GM06990 (cell line): Measurements from ENCODE around the gene NECTIN2.

Experiments
- DNase-seq: peaks from one replicate; pipeline ENCODE4 v3.0.0-alpha.2; 2011; ENCODE audit not compliant: insufficient read length; ENCODE audit errors: extremely low read depth
- H3K27me3 ChIP-seq: replicated peaks from 2 replicates; pipeline ENCODE4 v1.6.0; 2011; ENCODE audit warnings: low read length; ENCODE audit not compliant: control insufficient read depth, insufficient read depth
- H3K36me3 ChIP-seq: 2 replicates; pipeline ENCODE4 v1.5.1; 2011; ENCODE audit warnings: low read length; ENCODE audit not compliant: control insufficient read depth, insufficient read depth
- H3K4me3 ChIP-seq: replicated peaks from 2 replicates; pipeline ENCODE4 v1.5.1; 2011; ENCODE audit warnings: low read depth, mild to moderate bottlenecking, control low read depth, low read length
- TF ChIP-seq, protein P1 (sequence below): IDR thresholded peaks from 2 replicates; pipeline ENCODE4 v1.5.1; 2011; ENCODE audit warnings: low read length, control low read depth, mild to moderate bottlenecking, inconsistent platforms; ENCODE audit not compliant: insufficient read depth, poor library complexity, severe bottlenecking

Gene NECTIN2

DNA sequence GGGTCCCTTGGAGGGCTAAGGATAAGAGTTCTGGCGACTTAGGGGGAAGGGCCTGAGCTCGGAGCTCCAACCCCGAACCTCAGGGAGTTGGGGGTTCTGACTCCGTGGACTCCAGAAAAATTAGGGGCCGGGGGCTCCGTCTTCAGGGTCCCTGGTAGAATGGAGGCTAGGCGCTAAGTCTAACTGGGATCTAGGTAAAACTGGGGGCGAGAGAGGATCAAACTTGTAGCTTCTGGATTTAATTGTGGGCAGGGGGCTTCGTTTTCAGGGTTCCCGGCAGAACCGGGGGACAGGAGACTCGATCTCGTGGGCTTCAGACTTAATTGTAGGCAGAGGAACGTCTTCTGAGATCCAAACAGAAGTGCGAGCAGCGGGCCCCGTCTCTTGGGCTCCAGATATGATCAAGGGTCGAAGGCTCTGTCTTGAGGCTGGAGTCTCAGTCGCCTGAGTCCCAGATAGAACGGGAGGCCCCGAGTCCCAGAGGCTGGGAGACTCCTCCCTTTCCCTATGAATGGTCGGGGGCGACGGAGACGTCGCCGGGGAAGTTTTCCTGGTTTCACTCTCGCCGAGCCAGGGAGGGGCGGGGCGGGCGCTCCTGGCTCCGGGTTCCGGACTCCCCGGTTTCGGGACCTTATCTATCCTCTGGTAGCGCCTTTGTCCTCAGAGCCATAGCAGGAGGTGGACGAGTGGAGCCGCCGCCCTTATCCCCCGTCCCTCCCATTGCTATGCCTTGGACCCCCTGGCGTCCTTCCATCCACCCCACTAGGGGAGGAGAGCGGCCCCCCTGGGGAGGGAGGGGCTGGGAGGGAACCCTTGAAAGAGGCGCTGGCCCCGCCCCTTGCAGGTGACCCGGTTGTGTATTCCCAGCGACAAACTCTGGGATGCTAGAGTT is 1.3 kb downstream of the NECTIN2 start:
- Histone ChIP-seq H3K36me3 (no peaks in the 10 kb centered on the region), H3K27me3 (no peaks in the 10 kb centered on the region), H3K4me3 (no peak overlapping the region)
- no peak for DNase-seq
- TF ChIP-seq, protein P1, sequence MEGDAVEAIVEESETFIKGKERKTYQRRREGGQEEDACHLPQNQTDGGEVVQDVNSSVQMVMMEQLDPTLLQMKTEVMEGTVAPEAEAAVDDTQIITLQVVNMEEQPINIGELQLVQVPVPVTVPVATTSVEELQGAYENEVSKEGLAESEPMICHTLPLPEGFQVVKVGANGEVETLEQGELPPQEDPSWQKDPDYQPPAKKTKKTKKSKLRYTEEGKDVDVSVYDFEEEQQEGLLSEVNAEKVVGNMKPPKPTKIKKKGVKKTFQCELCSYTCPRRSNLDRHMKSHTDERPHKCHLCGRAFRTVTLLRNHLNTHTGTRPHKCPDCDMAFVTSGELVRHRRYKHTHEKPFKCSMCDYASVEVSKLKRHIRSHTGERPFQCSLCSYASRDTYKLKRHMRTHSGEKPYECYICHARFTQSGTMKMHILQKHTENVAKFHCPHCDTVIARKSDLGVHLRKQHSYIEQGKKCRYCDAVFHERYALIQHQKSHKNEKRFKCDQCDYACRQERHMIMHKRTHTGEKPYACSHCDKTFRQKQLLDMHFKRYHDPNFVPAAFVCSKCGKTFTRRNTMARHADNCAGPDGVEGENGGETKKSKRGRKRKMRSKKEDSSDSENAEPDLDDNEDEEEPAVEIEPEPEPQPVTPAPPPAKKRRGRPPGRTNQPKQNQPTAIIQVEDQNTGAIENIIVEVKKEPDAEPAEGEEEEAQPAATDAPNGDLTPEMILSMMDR, result no peak

DNA sequence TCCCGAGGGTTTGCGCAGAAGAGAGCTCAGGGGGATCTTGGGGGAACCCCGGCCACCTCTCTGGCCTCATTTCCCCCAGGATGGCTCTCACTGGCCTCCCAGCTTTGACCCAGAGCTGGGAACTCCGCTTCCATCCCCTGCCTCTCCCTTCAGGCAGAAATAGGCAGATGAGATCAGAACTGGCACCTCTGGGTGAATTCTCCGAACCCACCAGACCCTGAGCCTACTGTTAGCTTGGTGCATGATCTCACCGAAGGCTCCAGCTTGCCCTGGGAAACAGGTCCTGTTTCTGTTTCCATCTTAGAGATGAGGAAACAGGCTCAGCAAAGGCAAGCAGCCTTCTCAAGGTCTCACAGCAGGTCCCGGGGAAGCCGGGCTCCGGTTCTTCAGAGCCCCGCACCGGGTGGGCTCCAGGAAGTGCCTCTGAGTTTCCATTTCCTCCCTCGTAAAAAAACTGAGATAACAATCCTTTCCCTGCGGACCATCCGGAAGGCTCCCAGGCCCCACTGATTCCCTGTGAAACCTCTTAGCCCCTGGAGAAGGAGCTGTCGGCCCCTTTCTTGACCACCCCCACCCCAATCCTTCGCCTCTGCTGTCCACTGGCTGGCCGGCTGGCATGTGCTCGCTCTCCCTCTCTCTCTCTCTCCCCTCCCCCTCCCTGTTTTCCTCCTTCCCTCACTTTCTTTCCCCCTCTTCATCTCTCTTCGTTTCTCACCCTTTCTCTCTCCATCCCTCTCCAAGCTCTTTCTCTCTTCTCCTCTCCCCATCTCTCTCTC is 2.1 kb downstream of the NECTIN2 start:
- Histone ChIP-seq H3K4me3 (no peak overlapping the region), H3K36me3 (no peaks in the 10 kb centered on the region), H3K27me3 (no peaks in the 10 kb centered on the region)
- TF ChIP-seq, protein P1, result no peak
- no peak for DNase-seq

DNA sequence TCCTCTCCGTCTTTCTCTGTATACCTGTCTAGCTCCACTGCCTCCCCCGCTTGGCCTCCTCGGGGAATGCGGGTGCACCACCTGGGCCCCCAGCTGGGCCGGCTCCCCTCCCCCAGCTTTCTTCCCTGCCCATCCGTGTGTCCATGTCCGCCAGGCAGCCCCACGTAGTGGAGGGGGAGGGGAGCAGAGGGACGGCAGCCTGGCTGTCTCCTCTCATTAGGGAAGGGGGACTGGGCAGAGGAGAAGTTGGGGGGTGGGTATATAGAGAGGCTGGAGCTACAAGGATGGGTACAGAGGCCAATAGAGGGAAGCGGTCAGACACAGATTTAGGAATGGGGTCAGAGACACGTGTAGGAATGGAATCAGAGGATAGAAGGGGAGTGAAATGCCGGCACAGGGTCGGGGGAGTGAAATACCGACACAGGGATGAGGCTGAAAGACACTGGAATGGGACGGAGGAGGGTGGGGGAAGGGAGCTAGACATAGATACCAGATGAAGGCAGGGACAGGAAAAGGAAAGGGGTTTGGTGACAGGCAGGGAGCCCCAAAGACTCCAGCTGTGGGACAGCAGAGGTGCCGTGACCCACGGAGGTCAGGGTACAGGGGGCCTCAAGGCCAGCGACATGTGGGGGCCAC is 2.8 kb downstream of the NECTIN2 start:
- DNase-seq, result no peak
- no peaks in the 10 kb centered on the region for H3K36me3 ChIP-seq
- TF ChIP-seq, protein P1, result no peak
- no peaks in the 10 kb centered on the region for H3K27me3 ChIP-seq
- H3K4me3 ChIP-seq, result no peak overlapping the region

DNA sequence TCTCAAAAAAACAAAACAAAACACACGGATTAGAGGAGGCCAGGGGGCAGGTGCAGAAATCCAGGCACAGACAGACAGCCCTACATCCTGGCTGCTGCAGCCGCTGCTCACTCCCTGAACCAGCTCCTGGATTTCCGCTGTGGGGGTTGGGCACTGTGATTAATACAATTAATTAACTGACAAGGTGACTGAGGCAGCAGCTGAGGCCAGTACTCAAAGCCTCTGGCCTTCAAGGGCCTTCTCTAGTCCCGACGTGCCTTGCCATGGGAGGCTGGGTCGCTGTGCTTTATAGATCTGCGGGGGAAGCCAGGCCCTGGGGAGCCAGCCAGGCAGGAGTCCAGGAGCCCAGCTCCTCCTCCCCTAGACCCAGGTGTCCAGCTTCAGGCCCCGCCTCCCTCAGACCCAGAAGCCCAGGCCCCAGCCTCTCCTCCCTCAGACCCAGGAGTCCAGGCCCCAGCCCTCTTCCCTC is 4.6 kb downstream of the NECTIN2 start:
- no peak for DNase-seq
- Histone ChIP-seq H3K27me3 (no peaks in the 10 kb centered on the region; the same call in 1 of the 2 replicates), H3K4me3 (no peak overlapping the region), H3K36me3 (no peaks in the 10 kb centered on the region)
- TF ChIP-seq, protein P1, result no peak

DNA sequence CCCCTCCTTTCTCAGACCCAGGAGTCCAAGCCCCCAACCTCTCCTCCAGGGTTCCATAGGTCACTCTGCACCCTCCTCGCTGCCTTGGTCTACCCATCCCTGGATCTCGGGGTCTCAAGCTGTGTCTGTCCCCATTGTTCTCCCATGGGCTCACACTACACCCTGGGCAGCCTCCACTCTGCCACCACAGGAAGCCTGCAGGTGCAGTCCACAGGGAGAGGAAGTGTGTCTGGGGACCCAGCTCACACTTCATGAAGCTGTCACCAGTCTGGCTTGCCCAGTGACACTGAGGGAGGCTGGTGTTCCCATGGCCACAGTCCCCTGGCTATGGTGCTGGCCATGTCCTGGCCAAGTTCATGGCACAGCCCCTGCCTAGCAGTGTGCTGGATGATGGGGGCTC is 5.3 kb downstream of the NECTIN2 start:
- Histone ChIP-seq H3K27me3 (no peaks in the 10 kb centered on the region; the same call in 1 of the 2 replicates), H3K4me3 (no peak overlapping the region), H3K36me3 (no peaks in the 10 kb centered on the region)
- TF ChIP-seq, protein P1, result no peak
- no peak for DNase-seq
